EH (cell line): Measurements from ENCODE around the gene PAK5.
"Not testable (repeated sequence)": the region's sequence is repeated elsewhere in the genome, so short reads cannot be mapped to it uniquely, and the experiment has no call there.

Experiments used
- DNase-seq: peaks from one replicate; pipeline ENCODE4 v3.0.0-alpha.2; 2015; ENCODE audit warnings: low read depth

The PAK5 gene

GRCh38 chr20:9685011-9685410 is 153.9 kb downstream of the PAK5 start:
- DNase-seq: no peak

DNA sequence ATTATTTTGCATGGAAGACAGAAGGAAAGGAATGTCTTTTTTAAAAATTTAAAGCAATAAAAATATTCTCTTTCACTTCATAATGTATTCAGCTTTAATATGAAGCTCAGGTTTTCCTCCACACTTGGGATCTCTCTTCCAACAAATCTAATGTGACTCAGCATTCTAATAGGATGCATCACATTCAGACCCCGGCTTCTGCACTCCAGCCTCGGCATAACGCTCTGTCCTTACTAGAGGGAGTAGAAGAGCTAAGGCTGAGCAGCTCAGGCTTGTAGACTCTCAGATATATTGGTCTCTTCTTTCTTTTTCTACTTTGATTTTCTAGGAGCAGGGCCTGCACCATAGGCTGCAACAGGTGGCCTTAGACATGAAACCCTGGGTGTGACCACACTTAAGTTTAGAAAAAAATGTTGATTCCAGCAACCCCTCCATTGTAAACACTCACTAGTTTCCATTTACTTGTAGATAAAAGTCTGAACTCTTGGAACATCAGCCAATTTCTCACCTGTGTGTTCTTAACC is 161.7 kb downstream of the PAK5 start:
- DNase-seq: no peak

DNA sequence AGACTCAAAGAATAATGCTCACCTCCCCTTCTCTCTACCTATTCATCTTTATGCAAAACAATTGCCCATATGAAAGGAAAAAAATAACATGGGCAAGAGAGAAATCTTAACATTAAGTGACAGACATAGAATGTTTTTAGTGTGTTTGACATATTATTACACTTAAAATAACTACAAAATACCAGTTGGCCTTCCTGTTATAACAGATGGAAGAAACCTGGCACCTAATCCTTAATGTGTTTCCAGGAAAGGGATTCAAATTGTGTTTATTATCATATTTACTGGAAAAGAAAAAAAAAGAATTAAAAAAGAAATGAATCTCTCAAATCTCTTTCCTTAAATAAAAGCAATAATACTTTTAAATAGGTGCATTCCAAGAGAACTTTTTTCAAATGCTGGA is 165.9 kb downstream of the PAK5 start:
- DNase-seq: no peak

GRCh38 chr20:9672027-9672426 is 166.8 kb downstream of the PAK5 start:
- DNase-seq: no peak

DNA sequence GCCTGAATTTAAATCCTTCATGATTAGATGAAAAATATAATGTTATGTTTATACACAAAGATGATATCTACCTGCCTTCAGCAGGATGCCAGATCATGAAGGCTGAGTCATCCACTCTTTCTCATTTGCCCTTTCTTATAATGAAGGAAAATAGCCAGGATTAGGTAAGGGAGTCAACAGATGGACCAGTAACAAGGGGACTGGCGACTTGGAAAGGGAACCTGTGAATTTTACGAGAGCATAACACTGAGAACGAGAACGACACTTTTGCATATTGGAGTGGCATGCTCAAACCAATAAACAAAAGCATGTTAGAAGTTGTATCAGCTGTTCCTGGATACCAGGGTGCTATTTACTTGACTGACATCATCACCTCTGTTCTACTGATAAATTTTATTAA is 170.5 kb downstream of the PAK5 start:
- no peak for DNase-seq

GRCh38 chr20:9663423-9663822 is 175.5 kb downstream of the PAK5 start:
- DNase-seq: no peak

GRCh38 chr20:9660236-9660868 is 178.5 kb downstream of the PAK5 start:
- peak; percentile 35 for DNase-seq

DNA sequence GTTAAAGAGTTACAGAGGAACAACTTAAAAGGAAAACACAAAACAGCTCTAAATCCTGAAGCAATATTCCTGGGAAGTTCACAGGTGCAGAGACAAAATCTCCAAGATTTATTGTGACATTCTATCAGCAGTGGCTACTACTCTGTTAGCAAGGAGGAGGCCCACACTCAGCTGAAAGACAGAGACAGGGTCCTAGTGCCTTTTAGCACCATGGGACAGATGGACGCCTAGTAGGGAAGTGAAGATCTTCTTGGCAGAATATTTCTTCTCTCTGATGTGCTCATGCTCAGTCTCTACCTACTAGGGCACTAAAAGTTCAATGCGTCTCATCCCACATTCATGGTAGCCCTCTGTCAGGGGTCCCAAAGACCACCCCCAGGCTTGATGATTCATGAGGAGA is 191.1 kb downstream of the PAK5 start:
- no peak for DNase-seq

DNA sequence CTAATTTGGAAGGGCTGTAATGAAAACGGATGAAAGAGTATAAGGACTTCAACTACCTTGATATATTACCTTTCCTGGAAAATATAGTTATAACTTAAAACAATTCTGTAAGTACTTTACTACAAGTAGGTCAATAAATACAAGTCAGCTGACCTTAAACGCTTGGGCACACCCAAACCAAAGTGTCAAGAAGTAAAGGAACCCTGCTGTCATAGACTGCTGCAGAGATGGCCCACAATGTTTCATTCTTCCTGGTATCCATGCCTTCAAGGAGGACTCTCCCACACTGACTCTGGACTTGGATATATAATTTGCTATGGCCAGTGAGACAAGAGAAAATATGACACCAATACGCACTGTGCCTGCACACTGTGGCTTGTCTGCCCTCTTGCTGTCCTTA is 192.5 kb downstream of the PAK5 start:
- no peak for DNase-seq

- no peak for DNase-seq
Measured at GRCh38 chr20:9642882-9643281, 196.0 kb downstream of the PAK5 start.

DNA sequence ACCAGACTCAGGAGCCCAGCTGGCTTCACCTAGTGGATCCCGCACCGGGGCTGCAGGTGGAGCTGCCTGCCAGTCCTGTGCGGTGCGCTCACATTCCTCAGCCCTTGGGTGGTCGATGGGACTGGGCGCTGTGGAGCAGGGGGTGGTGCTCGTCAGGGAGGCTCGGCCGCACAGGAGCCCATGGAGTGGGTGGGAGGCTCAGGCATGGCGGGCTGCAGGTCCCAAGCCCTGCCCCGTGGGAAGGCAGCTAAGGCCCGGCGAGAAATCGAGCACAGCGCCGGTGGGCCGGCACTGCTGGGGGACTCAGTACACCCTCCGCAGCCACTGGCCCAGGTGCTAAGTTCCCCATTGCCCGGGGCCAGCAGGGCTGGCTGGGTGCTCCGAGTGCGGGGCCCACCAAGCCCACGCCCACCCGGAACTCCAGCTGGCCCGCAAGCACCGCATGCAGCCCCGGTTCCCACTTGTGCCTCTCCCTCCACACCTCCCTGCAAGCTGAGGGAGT is 197.3 kb downstream of the PAK5 start:
- not testable (repeated sequence) for DNase-seq

DNA sequence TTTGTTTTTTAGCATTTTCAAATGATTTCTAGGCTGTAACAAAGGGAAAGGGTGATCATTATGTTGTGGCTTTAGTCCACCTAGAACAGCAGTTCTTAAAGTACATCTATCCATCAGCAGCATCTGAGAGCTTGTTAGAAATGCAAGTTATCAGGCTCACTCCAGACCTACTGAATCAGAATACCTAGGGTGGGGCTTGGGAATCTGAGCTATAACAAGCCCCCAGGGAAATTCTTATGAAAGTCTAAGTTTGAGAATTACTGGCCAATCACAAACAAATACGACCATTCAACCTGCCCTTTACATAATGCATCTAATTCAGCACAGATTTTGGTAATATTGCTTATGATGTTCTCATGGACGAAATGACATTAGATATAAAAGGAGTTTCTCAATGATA is 201.0 kb downstream of the PAK5 start:
- no peak for DNase-seq

GRCh38 chr20:9635750-9636149 is 203.1 kb downstream of the PAK5 start:
- DNase-seq: no peak

- no peak for DNase-seq
Measured at GRCh38 chr20:9634327-9634726, 204.5 kb downstream of the PAK5 start.

GRCh38 chr20:9632991-9633390 is 205.9 kb downstream of the PAK5 start:
- DNase-seq: no peak

GRCh38 chr20:9632265-9632664 is 206.6 kb downstream of the PAK5 start:
- DNase-seq: no peak

DNA sequence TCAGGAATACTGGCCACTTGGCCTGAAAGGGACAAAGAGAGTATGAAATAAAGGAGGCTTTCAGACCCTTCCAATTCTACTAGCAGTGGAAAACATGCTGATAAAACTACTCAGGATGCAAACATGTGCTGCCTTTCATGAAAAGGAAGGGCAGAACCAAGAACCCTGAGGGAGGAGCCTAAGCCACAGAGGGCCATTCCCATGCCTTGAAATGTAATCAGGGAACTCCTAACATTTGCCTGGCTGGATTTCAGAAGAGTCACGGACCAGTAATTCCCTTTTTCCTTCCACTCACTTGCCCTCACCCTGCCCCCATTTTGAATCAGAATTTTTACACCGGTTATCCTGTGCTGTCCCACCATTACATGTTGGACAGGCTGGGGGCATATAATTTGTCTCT is 208.3 kb downstream of the PAK5 start:
- DNase-seq: no peak

GRCh38 chr20:9629831-9630230 is 209.0 kb downstream of the PAK5 start:
- no peak for DNase-seq

- no peak for DNase-seq
Measured at GRCh38 chr20:9628589-9628988, 210.3 kb downstream of the PAK5 start.

GRCh38 chr20:9628141-9628540 is 210.7 kb downstream of the PAK5 start:
- DNase-seq: no peak

DNA sequence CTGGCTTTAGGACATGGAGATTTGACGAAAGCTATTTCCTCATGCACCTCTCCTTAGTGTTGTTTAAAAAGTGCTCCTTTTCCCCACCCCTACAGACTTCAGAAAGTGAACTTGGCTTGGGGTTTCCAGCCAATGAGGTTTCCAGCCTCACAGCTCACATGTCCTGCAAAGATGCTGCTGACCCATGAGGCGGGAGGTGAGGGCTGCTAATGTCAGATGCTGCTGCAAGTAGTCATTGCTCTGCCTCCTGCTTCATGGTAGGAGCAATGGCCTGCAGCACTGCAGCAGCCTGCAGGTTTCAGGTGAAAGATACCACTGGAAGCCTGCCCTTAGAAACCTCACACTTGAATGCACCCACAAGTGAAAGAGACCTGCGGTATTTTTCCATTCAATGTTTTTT is 211.7 kb downstream of the PAK5 start:
- no peak for DNase-seq

DNA sequence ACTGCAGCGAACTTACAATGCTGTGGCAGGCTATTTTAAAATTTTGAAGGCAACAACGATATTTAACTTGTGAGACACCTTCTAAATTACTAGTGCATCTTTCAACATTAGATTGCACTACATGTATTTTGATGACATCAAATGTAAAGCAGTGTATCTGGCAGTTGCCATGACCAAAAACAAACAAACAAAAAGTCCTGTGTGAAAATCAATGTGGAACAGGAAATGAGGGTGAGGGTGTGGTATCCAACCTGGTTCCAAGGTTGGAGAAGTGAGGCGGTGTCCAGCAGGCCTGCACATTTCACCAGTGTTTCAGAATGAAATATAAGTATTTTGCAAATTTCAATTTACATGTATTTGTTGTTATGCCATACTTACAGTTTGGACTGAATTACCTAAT is 212.5 kb downstream of the PAK5 start:
- no peak for DNase-seq

DNA sequence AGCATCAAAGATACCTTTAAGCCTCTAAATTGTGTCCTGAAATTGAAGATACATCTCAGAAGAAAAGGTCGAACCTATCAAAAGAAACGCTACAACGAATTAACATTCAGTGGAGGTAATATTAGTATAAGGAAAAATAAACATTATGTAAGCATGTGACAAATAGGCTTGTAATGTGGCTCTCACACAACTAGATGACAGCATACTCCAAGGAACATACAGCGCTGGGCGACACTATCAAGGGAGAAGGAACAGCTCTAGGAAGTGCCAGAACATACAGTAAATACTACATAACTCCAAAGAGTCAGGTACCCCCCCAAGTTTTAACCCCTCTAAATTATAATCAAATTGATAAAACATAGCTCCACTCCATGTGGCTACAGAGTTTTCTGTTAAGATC is 220.9 kb downstream of the PAK5 start:
- DNase-seq: peak; percentile 16

GRCh38 chr20:9616833-9617461 is 221.9 kb downstream of the PAK5 start:
- DNase-seq: peak; percentile 68
